A673 (cell line): ENCODE measurements around the gene YWHAH.

Experiments used
- EZH2 ChIP-seq: fragments of 200-600 bp; sonication (generic); IDR thresholded peaks from 2 replicates; pipeline ENCODE4 v1.6.1; 2017; ENCODE audit warnings: borderline replicate concordance, low read depth, mild to moderate bottlenecking, mixed read lengths, antibody characterized with exemption, low read length; ENCODE audit not compliant: poor library complexity, severe bottlenecking
- TF ChIP-seq, protein P1 (sequence below): fragments of 300-800, 200-600 bp; sonication (generic); conservative IDR thresholded peaks from 2 replicates; pipeline ENCODE4 v1.5.1; 2017; ENCODE audit warnings: low read depth, mild to moderate bottlenecking, antibody characterized with exemption, low read length, moderate library complexity, mixed read lengths

DNA sequence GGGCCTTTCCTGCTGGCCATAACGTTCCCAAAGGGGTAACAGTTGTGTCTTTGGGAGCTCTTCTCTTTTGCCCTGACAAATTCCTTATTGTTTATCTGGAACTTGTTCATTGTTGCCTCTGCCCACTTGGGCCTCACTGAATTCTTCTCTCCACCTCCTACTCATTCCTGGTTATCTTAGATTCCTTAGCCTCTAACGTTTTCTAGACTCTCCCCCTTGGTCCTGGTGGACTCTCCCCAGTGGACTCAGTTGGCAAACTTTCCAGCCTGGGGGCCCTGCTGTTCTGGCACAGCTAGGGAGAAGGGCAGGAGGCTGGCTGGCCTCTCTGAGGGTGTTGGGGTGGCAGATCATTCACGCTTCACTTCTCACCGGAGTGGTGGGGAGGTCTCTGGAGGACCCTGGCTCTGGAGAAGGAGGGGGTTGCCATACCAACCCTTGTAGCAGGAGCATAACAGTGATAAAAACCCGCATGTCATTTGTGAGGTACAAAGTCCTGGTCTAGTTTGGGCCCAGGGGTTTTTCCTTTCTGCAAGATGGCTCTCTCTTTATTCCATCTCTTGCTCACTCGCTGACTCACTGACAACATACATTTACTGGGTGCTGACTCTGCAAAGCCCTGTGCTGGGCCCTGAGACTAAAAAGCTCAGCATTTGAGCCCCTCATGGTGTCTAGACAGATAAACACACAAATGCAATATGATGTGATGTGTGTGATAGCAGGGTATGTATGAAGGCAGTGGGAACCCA, 39.7 kb downstream of the YWHAH start:
- TF ChIP-seq, protein P1, sequence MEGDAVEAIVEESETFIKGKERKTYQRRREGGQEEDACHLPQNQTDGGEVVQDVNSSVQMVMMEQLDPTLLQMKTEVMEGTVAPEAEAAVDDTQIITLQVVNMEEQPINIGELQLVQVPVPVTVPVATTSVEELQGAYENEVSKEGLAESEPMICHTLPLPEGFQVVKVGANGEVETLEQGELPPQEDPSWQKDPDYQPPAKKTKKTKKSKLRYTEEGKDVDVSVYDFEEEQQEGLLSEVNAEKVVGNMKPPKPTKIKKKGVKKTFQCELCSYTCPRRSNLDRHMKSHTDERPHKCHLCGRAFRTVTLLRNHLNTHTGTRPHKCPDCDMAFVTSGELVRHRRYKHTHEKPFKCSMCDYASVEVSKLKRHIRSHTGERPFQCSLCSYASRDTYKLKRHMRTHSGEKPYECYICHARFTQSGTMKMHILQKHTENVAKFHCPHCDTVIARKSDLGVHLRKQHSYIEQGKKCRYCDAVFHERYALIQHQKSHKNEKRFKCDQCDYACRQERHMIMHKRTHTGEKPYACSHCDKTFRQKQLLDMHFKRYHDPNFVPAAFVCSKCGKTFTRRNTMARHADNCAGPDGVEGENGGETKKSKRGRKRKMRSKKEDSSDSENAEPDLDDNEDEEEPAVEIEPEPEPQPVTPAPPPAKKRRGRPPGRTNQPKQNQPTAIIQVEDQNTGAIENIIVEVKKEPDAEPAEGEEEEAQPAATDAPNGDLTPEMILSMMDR = no peak
- TF ChIP-seq EZH2 = no peak
